GM12878 (cell line): ENCODE results near the gene EXD3. TPM values are rescaled to one million over a fixed set of nuclear protein-coding genes. Genes with fewer than 3 reads are reported as not detected.

ENCODE experiments used
- ATAC-seq: fragments of 200-7000 bp; cut with Tn5 transposase; 3 replicates; pipeline ENCODE4 v1.9.1; 2020; ENCODE audit warnings: mild to moderate bottlenecking, moderate library complexity
- BruUV-seq: library from RNA; stranded (reverse); fragments of 400-500 nt; replicated peaks from 2 replicates; lab custom pipeline; 2021; lab: Mats Ljungman, UMichigan
- CTCF ChIA-PET: fragments of 300-600 bp; sonication (Branson Sonifier 250); formaldehyde crosslinking; extraction: SDS; loops from one replicate; lab custom pipeline; 2021; ENCODE audit warnings: inconsistent platforms; lab: Yijun Ruan, JAX
- POLR2A ChIA-PET: fragments of 350-600 bp; formaldehyde crosslinking; extraction: SDS; loops from one replicate; lab custom pipeline; 2021; ENCODE audit warnings: inconsistent platforms; lab: Charles Lee
- RAD21 ChIA-PET: fragments of 300-600 bp; sonication (Branson Sonifier 250); formaldehyde crosslinking; loops from one replicate; lab custom pipeline; 2023; ENCODE audit warnings: antibody characterized with exemption; ENCODE audit not compliant: unreplicated experiment; lab: Charles Lee
- SMC1A ChIA-PET: fragments of 300-600 bp; sonication (Branson Sonifier 250); formaldehyde crosslinking; loops from one replicate; lab custom pipeline; 2023; ENCODE audit not compliant: unreplicated experiment, uncharacterized antibody; lab: Charles Lee
- DNase-seq: peaks from one replicate; pipeline ENCODE4 v3.0.0-alpha.2; 2011; ENCODE audit warnings: low read depth, low spot score
- FAIRE-seq: peaks from 3 replicates; lab custom pipeline; 2011; peaks lifted over from hg19 to GRCh38; lab: Jason Lieb, UNC
- H2AFZ ChIP-seq: 2 replicates; pipeline ENCODE4 v1.6.0; 2011; ENCODE audit warnings: low read depth, low read length, control low read depth; ENCODE audit not compliant: control insufficient read depth
- H3K27ac ChIP-seq: 2 replicates; pipeline ENCODE4 v1.5.1; 2011; ENCODE audit warnings: control low read depth; ENCODE audit not compliant: control insufficient read depth, insufficient read depth
- H3K27me3 ChIP-seq, 2 experiments: replicated peaks in 1 of 2; 2 replicates each; pipeline versions ENCODE4 v1.6.0 to v1.6.1; 2011; ENCODE audit warnings: low read length in 1 of 2; ENCODE audit not compliant: control insufficient read depth in 2 of 2, insufficient read depth in 2 of 2
- H3K36me3 ChIP-seq, 2 experiments: 2 replicates each; pipeline ENCODE4 v1.5.1; 2011; ENCODE audit warnings: low read length in 1 of 2; ENCODE audit not compliant: control insufficient read depth in 2 of 2, insufficient read depth in 2 of 2
- H3K4me1 ChIP-seq: 2 replicates; pipeline ENCODE4 v1.6.1; 2011; ENCODE audit warnings: mild to moderate bottlenecking, low read length, moderate library complexity, mixed read lengths; ENCODE audit not compliant: control insufficient read depth, insufficient read depth
- H3K4me2 ChIP-seq: 2 replicates; pipeline ENCODE4 v1.6.0; 2011; ENCODE audit warnings: control low read depth; ENCODE audit not compliant: control insufficient read depth, insufficient read depth
- H3K4me3 ChIP-seq: fragments of 200-600 bp; sonication (generic); 2 replicates; pipeline ENCODE4 v1.5.1; 2016
- H3K79me2 ChIP-seq: 2 replicates; pipeline ENCODE4 v1.6.0; 2011; ENCODE audit warnings: low read length; ENCODE audit not compliant: control insufficient read depth, insufficient read depth
- H3K9ac ChIP-seq: 2 replicates; pipeline ENCODE4 v1.8.0; 2011; ENCODE audit warnings: low read length, control low read depth, mixed read lengths; ENCODE audit not compliant: control insufficient read depth, insufficient read depth
- H3K9me3 ChIP-seq: replicated peaks from 3 replicates; pipeline ENCODE4 v1.5.1; 2011; ENCODE audit warnings: mild to moderate bottlenecking, low read length; ENCODE audit not compliant: control insufficient read depth, insufficient read depth
- H4K20me1 ChIP-seq: 2 replicates; pipeline ENCODE4 v1.6.0; 2011; ENCODE audit not compliant: control insufficient read depth, insufficient read depth
- JUNB ChIP-seq: IDR thresholded peaks from 2 replicates; pipeline ENCODE4 v1.6.1; 2016; ENCODE audit warnings: antibody characterized with exemption, mild to moderate bottlenecking
- MXI1 ChIP-seq: fragments of 150-350 bp; IDR thresholded peaks from 2 replicates; pipeline ENCODE4 v1.6.1; 2011; ENCODE audit warnings: low read depth, mild to moderate bottlenecking, inconsistent platforms, low read length, improper control_type of control experiment
- NFYA ChIP-seq: IDR thresholded peaks from 2 replicates; pipeline ENCODE4 v1.6.1; 2011; ENCODE audit warnings: low read depth, mild to moderate bottlenecking, low read length, improper control_type of control experiment, borderline replicate concordance
- NR2C2 ChIP-seq: IDR thresholded peaks from 2 replicates; pipeline ENCODE4 v1.6.1; 2011; ENCODE audit warnings: borderline replicate concordance, low read depth; ENCODE audit not compliant: control insufficient read depth, insufficient read length
- POLR2AphosphoS5 ChIP-seq: IDR thresholded peaks from 2 replicates; pipeline ENCODE4 v1.6.1; 2011; ENCODE audit warnings: mild to moderate bottlenecking, low read length, inconsistent platforms
- WGBS: methylation state at CpG from one replicate; pipeline ENCODE4 v1.1.6; 2016; ENCODE audit warnings: low lambda C conversion rate; ENCODE audit not compliant: insufficient replicate concordance, insufficient coverage; ENCODE audit errors: missing lambda C conversion rate; 5-methylcytosine and 5-hydroxymethylcytosine counted together
- in situ Hi-C: fragments of 300-500 bp; cut with MboI; formaldehyde crosslinking; loops from 9 replicates; pipeline ENCODE4 v1.14.3; 2018; ENCODE audit warnings: mixed read lengths
- intact Hi-C: fragments of 100-400 bp; cut with micrococcal nuclease; formaldehyde crosslinking; loops from one replicate; pipeline ENCODE4 v1.14.2; 2022; ENCODE audit not compliant: unreplicated experiment
- polyA plus RNA-seq, 11 experiments: library from polyadenylated mRNA; depleted of rRNA in 4 of 11; unstranded in 6 of 11; stranded (reverse) in 5 of 11; fragments of >200 nt; fragmentation: Nextera tagmentation in 4 of 11; fragmentation: Illumina TruSeq in 1 of 11; extraction: Ambion mirVana in 4 of 11; extraction: Trizol in 1 of 11; gene quantifications; 1 replicate in 1 of 11; 2 replicates in 10 of 11; pipeline versions ENCODE4 v1.2.1 to v1.2.3, GENCODE V29; 2011 to 2016; ENCODE audit warnings: inconsistent platforms in 2 of 11, missing spikeins in 2 of 11, low read depth in 1 of 11
- total RNA-seq, 4 experiments: library from RNA; depleted of rRNA in 3 of 4; stranded (reverse); fragments of >200 nt in 3 of 4; fragmentation: Illumina TruSeq in 1 of 4; extraction: Trizol in 1 of 4; gene quantifications; 2 replicates each; pipeline versions ENCODE4 v1.2.1 to v1.2.3, GENCODE V29; 2013 to 2021

EXD3 gene
- total and polyA plus RNA-seq, 10 of the 15 experiments (the other 5 are each of a cell fraction or from before 2014, with no cell fraction given): 0.21 to 7.1 (median 3.6) TPM

DNA sequence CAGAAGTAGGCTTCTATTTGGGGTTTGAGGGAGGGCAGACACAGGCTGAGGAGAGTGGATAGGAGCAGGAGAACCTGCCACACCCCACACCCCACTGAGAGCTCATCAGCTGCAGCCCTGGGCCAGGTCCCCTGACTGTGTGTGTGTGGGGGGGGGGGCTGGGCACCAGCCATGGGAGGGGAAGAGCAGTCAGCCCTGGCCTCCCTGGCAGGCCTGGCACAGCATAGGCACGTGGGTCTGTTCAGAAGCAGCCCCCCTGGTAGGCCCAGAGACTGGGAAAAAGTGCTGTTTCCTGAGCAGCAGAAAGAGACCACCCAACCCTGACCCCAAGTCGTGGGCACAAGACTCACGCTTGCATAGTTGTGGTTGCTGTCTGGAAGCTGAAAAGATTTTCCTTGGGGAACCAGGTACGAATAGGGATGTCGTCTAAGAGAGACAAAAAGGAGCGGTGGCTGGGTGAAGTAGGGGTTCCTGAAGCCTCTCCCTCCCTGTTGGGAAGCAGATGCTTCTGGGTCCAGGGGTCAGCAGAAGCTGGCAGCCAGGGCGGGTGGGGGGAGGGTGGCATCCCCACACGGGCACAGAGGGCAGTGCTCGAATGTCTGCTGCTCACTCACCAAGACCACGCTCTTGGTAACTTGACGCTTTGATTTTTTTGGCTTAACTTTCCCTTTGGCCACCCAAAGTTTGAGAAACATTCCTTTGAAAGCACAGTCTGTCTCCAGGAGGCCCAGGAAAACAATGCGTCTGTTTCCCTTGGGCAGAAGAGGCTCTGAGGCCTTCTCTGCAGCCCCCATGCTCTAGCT lies 33.3 kb upstream of the EXD3 start:
- in situ Hi-C loops: no loop called here

DNA sequence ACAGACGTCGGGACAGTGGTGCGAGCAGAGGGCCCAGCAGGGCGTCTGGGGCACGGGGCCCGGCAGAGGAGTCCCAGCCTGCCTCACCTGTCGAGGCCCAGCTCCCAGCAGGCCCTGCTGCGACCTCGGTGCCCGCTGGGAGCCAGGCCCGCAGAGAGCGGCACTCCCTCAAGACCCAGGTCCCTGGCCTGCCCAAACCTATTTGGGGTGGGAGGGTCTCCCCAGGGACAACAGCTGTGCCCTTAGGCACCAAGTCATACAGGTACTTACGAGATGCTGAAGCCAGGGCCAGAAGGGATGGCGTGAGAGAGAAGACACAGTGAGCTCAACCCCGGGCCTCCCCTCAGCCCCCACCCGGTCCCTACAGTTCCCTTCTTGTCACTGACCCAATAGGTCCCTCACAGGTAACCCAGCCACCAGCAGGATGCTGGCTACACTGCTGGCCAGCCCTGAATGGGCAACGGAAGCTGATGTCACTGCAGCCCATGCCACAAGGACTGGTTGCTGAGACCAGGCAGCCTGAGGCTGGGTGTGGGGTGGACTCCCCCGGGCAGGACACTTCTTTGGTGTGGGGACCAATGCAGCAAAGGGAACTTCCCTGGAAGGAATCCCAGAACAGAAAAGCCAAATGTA lies 32.5 kb upstream of the EXD3 start:
- intact Hi-C loops: no loop called here
- Histone ChIP-seq H4K20me1 (no peaks in the 10 kb centered on the region), H3K27ac (no peak overlapping the region), H3K4me3 (no peak overlapping the region), H2AFZ (no peak overlapping the region), H3K9me3 (no peaks in the 10 kb centered on the region), H3K79me2 (peaks cover 9% of the 10 kb centered on the region), H3K9ac (no peak overlapping the region), H3K27me3 (no peaks in the 10 kb centered on the region), H3K4me2 (no peak overlapping the region; the same call in 1 of the 2 replicates), H3K36me3 (no peaks in the 10 kb centered on the region), H3K4me1 (peaks cover 21% of the 10 kb centered on the region)
- ATAC-seq: peak; percentile 5; the same call in 2 of the 3 replicates
- FAIRE-seq: no peak
- no peak for TF ChIP-seq NR2C2
- no peak for TF ChIP-seq NFYA
- TF ChIP-seq POLR2AphosphoS5: 0 out of 2 replicates have a peak, but pooled peaks have one; percentile 10
- TF ChIP-seq JUNB: no peak
- ChIA-PET POLR2A (no interaction called here), RAD21 (no interaction called here), SMC1A (no interaction called here), CTCF (no interaction called here)
- in situ Hi-C loops: no loop called here
- no TSS peak for BruUV-seq
- no peak for DNase-seq
- WGBS: 21% methylated on average over 14 of the region's 18 CpGs

More for the DNA sequence above, 33.3 kb upstream of the EXD3 start:
- TF ChIP-seq POLR2AphosphoS5 (0 out of 2 replicates have a peak, but pooled peaks have one; percentile 13), MXI1 (no peak)
- Histone ChIP-seq H4K20me1 (no peaks in the 10 kb centered on the region), H3K27me3 (no peaks in the 10 kb centered on the region), H3K9ac (no peak overlapping the region), H2AFZ (no peak overlapping the region), H3K4me1 (peaks cover 21% of the 10 kb centered on the region), H3K4me3 (no peak overlapping the region), H3K27ac (no peak overlapping the region), H3K36me3 (no peaks in the 10 kb centered on the region), H3K9me3 (no peaks in the 10 kb centered on the region), H3K79me2 (peaks cover 9% of the 10 kb centered on the region), H3K4me2 (peak overlapping the region; percentile 17; the same call in 1 of the 2 replicates)
- POLR2A ChIA-PET: no interaction called here
- SMC1A ChIA-PET: no interaction called here
- DNase-seq: no peak
- no TSS peak for BruUV-seq
- 85% methylated on average over 12 of the region's 12 CpGs for WGBS
- RAD21 ChIA-PET: no interaction called here
- no peak for FAIRE-seq
- ATAC-seq: peak; percentile 4
- CTCF ChIA-PET: no interaction called here
- intact Hi-C loops: no loop called here
